Stomach (tissue), 9 donors: ENCODE data around the gene DOCK9. TPM values are rescaled to one million over a fixed set of nuclear protein-coding genes. Genes with fewer than 3 reads are reported as not detected.

Experiments used
- DNase-seq, 2 donors: peaks; one replicate each; pipeline versions ENCODE4 v3.0.0 to v3.0.0-alpha.2; 2013 to 2019
- H3K27ac ChIP-seq, 5 donors: fragments of 200-600 bp in 4 of 5; sonication (generic) in 4 of 5; one replicate each; pipeline ENCODE4 v1.5.1; 2013 to 2019; ENCODE audit warnings: mild to moderate bottlenecking in 1 of 5, moderate library complexity in 1 of 5
- H3K27me3 ChIP-seq, 3 donors: fragments of 200-600 bp; sonication (generic); one replicate each; pipeline ENCODE4 v1.5.1; 2017 to 2019; ENCODE audit warnings: mixed run types in 1 of 3
- H3K36me3 ChIP-seq, 4 donors: fragments of 200-600 bp; sonication (generic); 1 replicate in 3 of 4; 2 replicates in 1 of 4; pipeline ENCODE4 v1.5.1; 2016 to 2019
- H3K4me1 ChIP-seq, 4 donors: fragments of 200-600 bp; sonication (generic); one replicate each; pipeline ENCODE4 v1.5.1; 2016 to 2019
- H3K4me3 ChIP-seq, 4 donors: fragments of 200-600 bp; sonication (generic) in 3 of 4; one replicate each; pipeline ENCODE4 v1.5.1; 2016 to 2019; ENCODE audit warnings: mild to moderate bottlenecking in 1 of 4
- H3K9me3 ChIP-seq, 4 donors: fragments of 200-600 bp; sonication (generic); one replicate each; pipeline ENCODE4 v1.5.1; 2016 to 2019
- CTCF ChIP-seq, 7 experiments: fragments of 450-650 bp in 4 of 7; fragments of 200-600 bp in 3 of 7; sonication (generic) in 3 of 7; IDR thresholded peaks; one replicate each; pipeline ENCODE4 v1.5.1; 2016 to 2019; ENCODE audit warnings: antibody characterized with exemption in 7 of 7, control low read depth in 2 of 7, mild to moderate bottlenecking in 1 of 7
- EP300 ChIP-seq: sonication (generic); formaldehyde crosslinking; IDR thresholded peaks from one replicate; pipeline ENCODE4 v1.6.1; 2017; ENCODE audit warnings: antibody characterized with exemption
- POLR2A ChIP-seq, 4 donors: fragments of 450-650 bp; IDR thresholded peaks; one replicate each; pipeline ENCODE4 v1.6.1; 2016; ENCODE audit warnings: antibody characterized with exemption in 4 of 4, control low read depth in 2 of 4, mild to moderate bottlenecking in 1 of 4, moderate library complexity in 1 of 4
- POLR2AphosphoS5 ChIP-seq, 3 donors: sonication (generic); formaldehyde crosslinking; IDR thresholded peaks; one replicate each; pipeline ENCODE4 v1.6.1; 2016; ENCODE audit warnings: antibody characterized with exemption in 3 of 3
- WGBS, 5 donors: extraction: QIAGEN DNeasy Blood & Tissue Kit in 3 of 5; methylation state at CpG; one replicate each; pipeline versions ENCODE4 v1.1.5 to v1.1.7; 2013 to 2018; 5-methylcytosine and 5-hydroxymethylcytosine counted together
- intact Hi-C: fragments of 100-400 bp; cut with DNase I; formaldehyde crosslinking; loops from one replicate; pipeline ENCODE4 v1.15.1; 2023; ENCODE audit warnings: low total_unique reads
- polyA plus RNA-seq, 3 donors: library from polyadenylated mRNA; stranded (reverse); fragments of 200-250 nt; gene quantifications; one replicate each; pipeline ENCODE4 v1.2.3, GENCODE V29; 2013
- total RNA-seq, 5 donors: library from RNA; depleted of rRNA; stranded (reverse); fragments of >200 nt; gene quantifications; one replicate each; pipeline versions ENCODE4 v1.1.0 to v1.2.3, GENCODE V29; 2014 to 2016
- donor health status: healthy with polysubstance abuse.
- donor health status: Bipolar disorder and iron deficiency.
- donor health status: healthy.

Gene DOCK9
- total and polyA plus RNA-seq, 8 donors, result 8.7 to 97.9 (median 49.2) TPM

GRCh38 chr13:98919566-98919965 lies 58.3 kb downstream of the DOCK9 start:
- DNase-seq, result no peak
- Histone ChIP-seq H3K4me1 (peaks cover 0 to 5% (median 0%) of the 10 kb centered on the region in 4 donors), H3K9me3 (no peaks in the 10 kb centered on the region), H3K36me3 (peaks cover 0 to 48% (median 23%) of the 10 kb centered on the region in 4 donors), H3K27ac (no peak overlapping the region), H3K27me3 (no peaks in the 10 kb centered on the region), H3K4me3 (no peak overlapping the region)
- WGBS, 5 donors, result 93 to 98% (median 96%) methylated on average over 2 of the region's 2 CpGs
- intact Hi-C loops, result no loop called here
- TF ChIP-seq POLR2A (IDR thresholded peaks at IDR 0.05), result no peak
- no peak for TF ChIP-seq POLR2AphosphoS5 (IDR thresholded peaks at IDR 0.05)
- no peak for TF ChIP-seq CTCF (IDR thresholded peaks at IDR 0.05)
- TF ChIP-seq EP300, result no peak

GRCh38 chr13:98918771-98919170 lies 59.1 kb downstream of the DOCK9 start:
- peak in 1 of 2 donors; percentile 35 for DNase-seq
- intact Hi-C loops, result no loop called here
- no peaks in the 10 kb centered on the region for H3K9me3 ChIP-seq
- H3K4me3 ChIP-seq, result no peak overlapping the region
- no peaks in the 10 kb centered on the region for H3K27me3 ChIP-seq
- H3K27ac ChIP-seq, result no peak overlapping the region
- 83 to 90% (median 83%) methylated on average over 4 of the region's 4 CpGs for WGBS, 5 donors
- peaks cover 0 to 56% (median 26%) of the 10 kb centered on the region in 4 donors for H3K36me3 ChIP-seq
- no peak for TF ChIP-seq CTCF (IDR thresholded peaks at IDR 0.05)
- TF ChIP-seq POLR2A (IDR thresholded peaks at IDR 0.05), result no peak
- no peak for TF ChIP-seq EP300
- TF ChIP-seq POLR2AphosphoS5 (IDR thresholded peaks at IDR 0.05), result no peak
- no peaks in the 10 kb centered on the region for H3K4me1 ChIP-seq

- Histone ChIP-seq H3K27ac (no peak overlapping the region), H3K36me3 (peaks cover 0 to 53% (median 26%) of the 10 kb centered on the region in 4 donors), H3K27me3 (no peaks in the 10 kb centered on the region), H3K4me3 (no peak overlapping the region), H3K9me3 (no peaks in the 10 kb centered on the region), H3K4me1 (no peaks in the 10 kb centered on the region)
- 53 to 82% (median 76%) methylated on average over 1 of the region's 1 CpG for WGBS, 5 donors
- DNase-seq, result no peak
- TF ChIP-seq EP300 (no peak), POLR2A (IDR thresholded peaks at IDR 0.05) (no peak), POLR2AphosphoS5 (IDR thresholded peaks at IDR 0.05) (no peak), CTCF (IDR thresholded peaks at IDR 0.05) (no peak)
- intact Hi-C loops, result no loop called here
Measured at GRCh38 chr13:98917116-98917515, 60.7 kb downstream of the DOCK9 start.

- intact Hi-C loops, result no loop called here
- Histone ChIP-seq H3K9me3 (no peaks in the 10 kb centered on the region), H3K36me3 (peaks cover 0 to 46% (median 19%) of the 10 kb centered on the region in 4 donors), H3K27me3 (no peaks in the 10 kb centered on the region), H3K27ac (no peak overlapping the region), H3K4me3 (no peak overlapping the region), H3K4me1 (no peaks in the 10 kb centered on the region)
- WGBS, 5 donors, result 94 to 100% (median 100%) methylated on average over 1 of the region's 1 CpG
- no peak for TF ChIP-seq EP300
- TF ChIP-seq CTCF (IDR thresholded peaks at IDR 0.05), result no peak
- TF ChIP-seq POLR2A (IDR thresholded peaks at IDR 0.05), result no peak
- TF ChIP-seq POLR2AphosphoS5 (IDR thresholded peaks at IDR 0.05), result no peak
- no peak for DNase-seq
Measured at GRCh38 chr13:98916403-98916802, 61.5 kb downstream of the DOCK9 start.
